Loucy (cell line): ENCODE data around the gene RELL1.
A peak's percentile ranks its signal among the peaks of the same experiment; 100 is the strongest.

Experiments used
- H2AFZ ChIP-seq: fragments of 200-600 bp; sonication (generic); 2 replicates; pipeline ENCODE4 v1.6.0; 2016; ENCODE audit warnings: antibody characterized with exemption, mild to moderate bottlenecking, low read length, moderate library complexity
- H3F3A ChIP-seq: fragments of 200-600 bp; 2 replicates; pipeline ENCODE4 v1.6.0; 2016; ENCODE audit warnings: antibody characterized with exemption, low read depth, mild to moderate bottlenecking
- H3K27me3 ChIP-seq: fragments of 200-600 bp; sonication (generic); 2 replicates; pipeline ENCODE4 v1.6.1; 2014; ENCODE audit warnings: low read length, mild to moderate bottlenecking; ENCODE audit not compliant: insufficient read depth, poor library complexity, severe bottlenecking
- H3K36me3 ChIP-seq: fragments of 200-600 bp; sonication (generic); 2 replicates; pipeline ENCODE4 v1.6.1; 2016; ENCODE audit warnings: low read length; ENCODE audit not compliant: insufficient read depth
- H3K4me1 ChIP-seq: fragments of 200-600 bp; sonication (generic); 2 replicates; pipeline ENCODE4 v1.5.1; 2014; ENCODE audit warnings: low read length, mild to moderate bottlenecking; ENCODE audit not compliant: insufficient read depth, poor library complexity, severe bottlenecking
- H3K4me2 ChIP-seq: fragments of 200-600 bp; sonication (generic); 2 replicates; pipeline ENCODE4 v1.6.0; 2014; ENCODE audit warnings: antibody characterized with exemption, low read length, low read depth, mild to moderate bottlenecking; ENCODE audit not compliant: poor library complexity, severe bottlenecking
- H3K4me3 ChIP-seq: fragments of 200-600 bp; sonication (generic); 2 replicates; pipeline ENCODE4 v1.5.1; 2014; ENCODE audit warnings: low read length, mild to moderate bottlenecking, mixed read lengths; ENCODE audit not compliant: poor library complexity, severe bottlenecking
- H3K79me2 ChIP-seq: fragments of 200-600 bp; sonication (generic); 2 replicates; pipeline ENCODE4 v1.6.1; 2014; ENCODE audit warnings: low read length; ENCODE audit not compliant: insufficient read depth
- H3K9ac ChIP-seq: fragments of 200-600 bp; sonication (generic); 2 replicates; pipeline ENCODE4 v1.6.0; 2014; ENCODE audit warnings: mild to moderate bottlenecking, low read depth, low read length, moderate library complexity; ENCODE audit not compliant: poor library complexity, severe bottlenecking
- H3K9me2 ChIP-seq: fragments of 200-600 bp; sonication (generic); replicated peaks from 2 replicates; pipeline ENCODE4 v1.6.1; 2016; ENCODE audit warnings: low read depth, low read length, mixed read lengths
- H3K9me3 ChIP-seq: fragments of 200-600 bp; sonication (generic); 2 replicates; pipeline ENCODE4 v1.6.1; 2014; ENCODE audit warnings: mild to moderate bottlenecking, antibody characterized with exemption, low read length, low read depth; ENCODE audit not compliant: insufficient read depth
- H4K20me1 ChIP-seq: fragments of 200-600 bp; sonication (generic); 2 replicates; pipeline ENCODE4 v1.6.0; 2014; ENCODE audit warnings: antibody characterized with exemption, low read length, mild to moderate bottlenecking; ENCODE audit not compliant: insufficient read depth, poor library complexity, severe bottlenecking
- EZH2phosphoT487 ChIP-seq: fragments of 200-600 bp; IDR thresholded peaks from 2 replicates; pipeline ENCODE4 v1.6.1; 2018; ENCODE audit warnings: antibody characterized with exemption, mild to moderate bottlenecking, moderate library complexity, borderline replicate concordance
- TF ChIP-seq, protein P1 (sequence below): fragments of 200-600 bp; sonication (generic); conservative IDR thresholded peaks from 2 replicates; pipeline ENCODE4 v1.5.1; 2014; ENCODE audit warnings: mild to moderate bottlenecking, antibody characterized with exemption, low read length

The RELL1 gene

DNA sequence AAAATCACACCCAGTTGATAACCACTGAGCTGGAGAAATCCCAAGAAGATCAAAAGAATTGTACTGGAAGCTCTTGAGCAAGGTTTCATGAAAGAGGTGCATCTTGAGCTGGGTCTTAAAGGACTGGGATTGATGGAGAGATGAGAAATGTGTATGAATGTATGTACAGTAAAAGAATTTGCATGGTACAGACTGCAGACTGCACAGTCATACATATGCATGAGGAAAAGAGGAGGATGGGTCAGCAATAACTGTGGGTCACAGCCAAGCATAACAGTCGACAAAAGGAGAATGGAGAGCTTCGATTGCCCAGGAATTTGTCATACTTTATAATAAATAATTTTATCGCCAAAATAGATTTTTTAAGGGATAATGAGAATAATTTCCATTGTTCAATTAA, 4.8 kb upstream of the RELL1 start:
- H3K4me1 ChIP-seq: peaks cover 7% of the 10 kb centered on the region
- no peaks in the 10 kb centered on the region for H3K9me2 ChIP-seq
- H2AFZ ChIP-seq: no peak overlapping the region
- no peak for TF ChIP-seq EZH2phosphoT487
- TF ChIP-seq, protein P1, sequence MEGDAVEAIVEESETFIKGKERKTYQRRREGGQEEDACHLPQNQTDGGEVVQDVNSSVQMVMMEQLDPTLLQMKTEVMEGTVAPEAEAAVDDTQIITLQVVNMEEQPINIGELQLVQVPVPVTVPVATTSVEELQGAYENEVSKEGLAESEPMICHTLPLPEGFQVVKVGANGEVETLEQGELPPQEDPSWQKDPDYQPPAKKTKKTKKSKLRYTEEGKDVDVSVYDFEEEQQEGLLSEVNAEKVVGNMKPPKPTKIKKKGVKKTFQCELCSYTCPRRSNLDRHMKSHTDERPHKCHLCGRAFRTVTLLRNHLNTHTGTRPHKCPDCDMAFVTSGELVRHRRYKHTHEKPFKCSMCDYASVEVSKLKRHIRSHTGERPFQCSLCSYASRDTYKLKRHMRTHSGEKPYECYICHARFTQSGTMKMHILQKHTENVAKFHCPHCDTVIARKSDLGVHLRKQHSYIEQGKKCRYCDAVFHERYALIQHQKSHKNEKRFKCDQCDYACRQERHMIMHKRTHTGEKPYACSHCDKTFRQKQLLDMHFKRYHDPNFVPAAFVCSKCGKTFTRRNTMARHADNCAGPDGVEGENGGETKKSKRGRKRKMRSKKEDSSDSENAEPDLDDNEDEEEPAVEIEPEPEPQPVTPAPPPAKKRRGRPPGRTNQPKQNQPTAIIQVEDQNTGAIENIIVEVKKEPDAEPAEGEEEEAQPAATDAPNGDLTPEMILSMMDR: no peak
- H3K4me2 ChIP-seq: no peak overlapping the region
- H3K27me3 ChIP-seq: no peaks in the 10 kb centered on the region
- H3F3A ChIP-seq: no peaks in the 10 kb centered on the region
- H4K20me1 ChIP-seq: no peaks in the 10 kb centered on the region
- H3K9ac ChIP-seq: no peak overlapping the region
- no peaks in the 10 kb centered on the region for H3K79me2 ChIP-seq
- no peak overlapping the region for H3K4me3 ChIP-seq
- H3K9me3 ChIP-seq: no peaks in the 10 kb centered on the region
- H3K36me3 ChIP-seq: no peaks in the 10 kb centered on the region

DNA sequence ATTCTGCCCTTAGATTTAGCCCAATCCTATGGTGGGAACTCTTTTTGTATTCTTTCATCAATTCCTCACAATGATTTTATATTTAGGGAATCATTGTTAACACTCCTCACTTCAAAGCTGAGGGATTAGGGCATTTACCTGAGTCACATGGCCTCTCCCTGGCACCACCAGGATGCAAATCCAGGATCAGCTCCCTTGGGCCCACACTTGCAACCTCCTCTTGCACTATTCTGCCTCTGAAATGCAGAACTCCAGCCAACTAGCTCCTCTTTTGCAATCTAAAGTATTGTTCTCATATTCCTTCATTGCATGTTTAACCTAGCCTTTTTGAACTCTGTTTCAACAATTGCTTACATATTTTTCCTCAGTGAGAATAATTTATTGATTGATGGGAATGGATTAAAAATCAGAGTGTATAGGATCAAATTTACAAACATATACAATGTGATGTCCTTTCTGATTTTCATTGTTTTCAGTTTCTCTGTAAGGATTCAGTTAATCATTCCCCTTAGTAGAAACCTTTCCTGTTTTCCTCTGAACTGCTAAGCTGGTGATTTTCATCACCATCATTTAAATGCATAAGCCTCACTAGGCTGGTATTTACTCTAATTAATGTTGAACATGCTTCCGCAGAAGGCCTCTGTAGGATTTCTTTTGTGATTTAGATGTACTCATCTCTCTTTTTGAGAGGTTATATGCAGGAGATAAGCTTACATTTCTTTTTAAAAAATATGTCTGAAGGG, 3.3 kb upstream of the RELL1 start:
- Histone ChIP-seq H3F3A (no peaks in the 10 kb centered on the region), H3K9me3 (no peaks in the 10 kb centered on the region), H4K20me1 (no peaks in the 10 kb centered on the region), H2AFZ (no peak overlapping the region), H3K79me2 (peaks cover 5% of the 10 kb centered on the region; the same call in 1 of the 2 replicates), H3K36me3 (no peaks in the 10 kb centered on the region), H3K9me2 (no peaks in the 10 kb centered on the region), H3K9ac (no peak overlapping the region), H3K27me3 (no peaks in the 10 kb centered on the region), H3K4me3 (no peak overlapping the region), H3K4me2 (no peak overlapping the region), H3K4me1 (peaks cover 17% of the 10 kb centered on the region)
- no peak for TF ChIP-seq EZH2phosphoT487
- TF ChIP-seq, protein P1: no peak

DNA sequence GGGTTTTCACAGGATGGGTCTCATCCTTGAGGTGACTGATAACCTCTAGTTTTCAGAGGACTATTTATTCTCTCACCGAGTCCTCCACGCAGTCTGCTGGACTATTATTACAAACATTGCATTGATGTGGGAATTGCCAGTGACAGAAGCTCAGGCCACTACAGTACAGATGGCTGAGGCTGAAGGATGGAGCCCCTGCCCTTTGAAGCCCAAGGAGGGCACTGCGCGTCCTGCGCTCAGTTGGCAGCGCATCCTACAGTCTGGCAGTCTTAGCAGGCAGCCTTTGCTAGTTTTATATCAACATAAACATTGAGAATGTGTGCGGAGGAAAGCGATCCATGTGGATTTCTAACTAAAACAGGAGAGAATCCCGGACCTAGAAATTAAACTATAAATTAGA, 1.5 kb upstream of the RELL1 start:
- peaks cover 12% of the 10 kb centered on the region for H3K79me2 ChIP-seq
- H3K9me2 ChIP-seq: no peaks in the 10 kb centered on the region
- no peak overlapping the region for H3K4me3 ChIP-seq
- H3K27me3 ChIP-seq: no peaks in the 10 kb centered on the region
- no peaks in the 10 kb centered on the region for H3K9me3 ChIP-seq
- H2AFZ ChIP-seq: no peak overlapping the region
- H3K4me2 ChIP-seq: no peak overlapping the region
- peaks cover 4% of the 10 kb centered on the region; the same call in 1 of the 2 replicates for H3F3A ChIP-seq
- peak overlapping the region; percentile 75 for H3K9ac ChIP-seq
- peaks cover 5% of the 10 kb centered on the region for H4K20me1 ChIP-seq
- TF ChIP-seq EZH2phosphoT487: no peak
- TF ChIP-seq, protein P1: no peak
- peaks cover 22% of the 10 kb centered on the region for H3K4me1 ChIP-seq
- H3K36me3 ChIP-seq: no peaks in the 10 kb centered on the region
